HG03571 (cell line): Measurements from ENCODE around the gene FBLN2.

Experiments
- ATAC-seq: cut with Tn5 transposase; IDR thresholded peaks from one replicate; pipeline ENCODE4 v1.9.1; 2021; ENCODE audit not compliant: unreplicated experiment

FBLN2 gene

DNA sequence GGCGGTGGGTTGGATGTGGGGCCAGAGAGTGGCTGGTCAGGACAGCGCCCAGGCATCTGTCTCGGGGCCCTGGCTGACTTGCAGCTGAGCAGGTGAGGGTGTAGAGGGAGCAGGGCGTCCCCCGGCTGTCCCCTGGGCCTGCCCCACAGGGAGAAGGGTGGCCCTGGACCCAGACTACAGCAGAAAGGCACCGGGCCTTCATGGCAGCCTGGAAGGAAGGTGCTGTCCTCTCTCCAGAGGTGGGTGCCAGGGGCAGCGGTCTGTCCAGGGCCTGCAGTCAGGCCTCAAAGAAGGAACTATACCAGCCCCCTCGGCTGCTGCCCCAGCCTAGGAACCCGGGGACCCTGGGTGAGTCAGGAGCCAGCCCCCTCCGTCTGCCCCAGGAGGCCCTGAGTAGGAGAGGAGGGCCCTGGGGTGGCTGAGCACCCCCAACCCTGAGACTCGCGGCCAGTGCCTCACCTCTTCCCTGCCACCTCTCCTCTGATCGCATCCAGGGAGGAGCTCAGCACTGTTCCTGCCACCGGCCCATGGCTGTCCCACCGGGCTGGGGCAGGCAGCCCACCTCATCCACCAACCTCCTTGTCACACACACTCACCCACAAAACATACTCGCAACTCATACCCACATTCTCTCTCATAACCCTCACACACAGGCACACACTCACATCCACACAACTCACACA lies 133.5 kb downstream of the FBLN2 start:
- no peak for ATAC-seq

- no peak for ATAC-seq
These were observed 134.4 kb downstream of the FBLN2 start for GRCh38 chr3:13683288-13683687.

GRCh38 chr3:13683772-13684171 lies 134.8 kb downstream of the FBLN2 start:
- no peak for ATAC-seq

DNA sequence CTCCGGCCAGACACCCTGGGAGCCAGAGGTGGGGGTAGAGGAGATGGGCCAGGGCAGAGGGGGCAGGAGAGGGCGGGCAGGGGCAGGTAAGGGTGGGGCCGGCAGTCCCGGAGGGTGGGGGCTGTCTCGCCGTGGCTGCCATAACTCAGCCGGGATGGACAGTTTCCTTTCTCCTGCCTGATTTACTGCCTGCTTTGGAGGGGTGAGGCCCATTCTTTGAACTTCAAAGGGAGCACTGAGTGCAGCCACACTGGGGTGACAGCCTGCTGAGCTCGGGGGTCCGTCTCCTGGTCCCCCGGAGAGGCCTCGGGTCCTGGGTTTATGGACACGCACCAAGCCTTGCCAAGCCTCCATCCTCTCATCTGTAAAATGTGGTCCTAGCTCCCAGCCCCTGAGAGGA lies 135.4 kb downstream of the FBLN2 start:
- ATAC-seq: no peak

GRCh38 chr3:13684854-13685253 lies 135.9 kb downstream of the FBLN2 start:
- ATAC-seq: no peak

- no peak for ATAC-seq
These were observed 136.8 kb downstream of the FBLN2 start for GRCh38 chr3:13685721-13686120.

DNA sequence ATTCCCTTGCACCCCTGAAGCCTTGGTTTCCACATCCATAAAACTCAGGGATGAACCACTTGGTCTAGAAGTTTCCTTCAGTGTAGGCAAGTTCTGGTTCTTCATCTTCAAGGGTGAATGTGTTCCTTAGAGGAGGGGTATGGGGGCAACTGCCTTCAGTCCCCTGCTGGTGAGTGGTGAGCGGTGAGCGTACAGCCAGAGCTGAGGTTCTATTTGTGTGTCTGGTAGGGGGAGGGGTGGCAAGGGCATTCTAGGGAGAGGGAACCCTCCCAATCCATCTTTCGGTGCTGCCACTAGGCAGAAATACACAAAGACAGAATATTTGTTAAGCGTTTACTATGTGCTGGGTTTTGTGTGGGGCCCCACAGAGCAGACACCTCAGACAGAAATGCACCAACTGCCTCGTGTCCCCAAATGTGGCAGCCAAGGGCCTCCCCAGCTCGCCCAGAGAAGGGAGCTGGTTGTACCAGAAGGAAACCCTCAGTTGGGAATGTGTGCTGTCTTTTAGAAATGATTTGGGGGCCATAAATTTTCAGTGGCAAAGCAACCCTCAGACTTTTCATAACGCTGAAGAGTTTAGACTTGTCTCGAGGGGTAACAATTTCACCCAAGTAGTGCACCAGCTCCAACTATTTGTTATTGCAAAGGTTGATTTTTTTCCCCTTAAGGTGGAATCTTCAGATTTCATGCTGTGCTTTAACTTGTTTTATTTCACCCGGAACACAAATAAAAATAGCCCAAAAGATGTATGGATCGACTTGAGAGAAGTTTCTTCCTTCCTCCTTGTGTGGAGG lies 137.6 kb downstream of the FBLN2 start:
- ATAC-seq: no peak

DNA sequence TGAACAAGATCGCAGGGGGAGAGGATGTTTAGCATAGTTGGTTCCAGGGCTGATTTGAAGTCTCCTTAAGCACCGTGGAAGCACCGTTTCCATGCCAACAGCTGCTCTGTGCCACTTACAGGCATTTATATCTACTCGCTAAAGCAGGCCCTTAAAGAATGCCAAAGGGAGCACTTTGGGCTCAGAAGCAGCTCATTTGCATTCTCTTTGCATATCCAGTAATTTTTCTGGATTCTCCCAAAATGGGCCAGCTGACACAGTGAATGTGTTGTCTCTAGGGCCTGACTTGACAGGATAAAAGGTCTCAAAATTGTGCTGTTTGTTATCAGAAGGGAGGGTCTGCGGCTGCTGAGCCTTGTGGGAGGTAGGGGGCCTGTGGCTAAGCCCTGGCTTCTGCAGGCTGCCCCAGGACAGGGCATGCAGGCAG lies 138.6 kb downstream of the FBLN2 start:
- no peak for ATAC-seq
